Stimulated activated CD8-positive, alpha-beta memory T cell treated with anti-CD3 and anti-CD28 coated beads, Interleukin-15, amount 100 ng/mL, for 1 hour (primary cell): ENCODE data around the gene PM20D1.
"Not testable (repeated sequence)": the region's sequence is repeated elsewhere in the genome, so short reads cannot be mapped to it uniquely, and the experiment has no call there.

ENCODE experiments used
- DNase-seq: peaks from one replicate; pipeline ENCODE4 v3.0.0-alpha.2; 2020; ENCODE audit warnings: low read depth

PM20D1 gene

GRCh38 chr1:205840146-205840923 is 9.6 kb downstream of the PM20D1 start:
- no peak for DNase-seq

GRCh38 chr1:205837382-205837970 is 12.5 kb downstream of the PM20D1 start:
- DNase-seq = no peak

GRCh38 chr1:205834751-205835150 is 15.2 kb downstream of the PM20D1 start:
- DNase-seq = no peak

GRCh38 chr1:205832326-205832751 is 17.6 kb downstream of the PM20D1 start:
- no peak for DNase-seq

GRCh38 chr1:205827623-205828022 is 22.3 kb downstream of the PM20D1 start:
- no peak for DNase-seq

GRCh38 chr1:205826995-205827394 is 22.9 kb downstream of the PM20D1 start:
- no peak for DNase-seq

- no peak for DNase-seq
These were observed 23.7 kb downstream of the PM20D1 start for GRCh38 chr1:205826016-205826806.

GRCh38 chr1:205824180-205824579 is 25.8 kb downstream of the PM20D1 start:
- DNase-seq = no peak

- DNase-seq = not testable (repeated sequence)
These were observed 26.7 kb downstream of the PM20D1 start for GRCh38 chr1:205823260-205823659.

- DNase-seq = no peak
These were observed 27.5 kb downstream of the PM20D1 start for GRCh38 chr1:205822397-205822796.

- no peak for DNase-seq
These were observed 31.9 kb downstream of the PM20D1 start for GRCh38 chr1:205817988-205818387.

- DNase-seq = no peak
These were observed 32.6 kb downstream of the PM20D1 start for GRCh38 chr1:205817364-205817763.

- DNase-seq = no peak
These were observed 36.2 kb downstream of the PM20D1 start for GRCh38 chr1:205813755-205814058.

GRCh38 chr1:205812878-205813754 is 36.8 kb downstream of the PM20D1 start, which contains the start of gene SLC41A1:
SLC41A1 (minus strand) TSS chr1:205813198; CDS start chr1:205810441, 2,757 bp downstream.
- peak; percentile 87 for DNase-seq

GRCh38 chr1:205812271-205812877 is 37.6 kb downstream of the PM20D1 start:
- DNase-seq = no peak

GRCh38 chr1:205811660-205812059 is 38.3 kb downstream of the PM20D1 start:
- no peak for DNase-seq

GRCh38 chr1:205810448-205811157 is 39.3 kb downstream of the PM20D1 start:
- no peak for DNase-seq

- no peak for DNase-seq
These were observed 40.0 kb downstream of the PM20D1 start for GRCh38 chr1:205809942-205810345.

- no peak for DNase-seq
These were observed 40.5 kb downstream of the PM20D1 start for GRCh38 chr1:205809469-205809868.

- DNase-seq = no peak
These were observed 44.7 kb downstream of the PM20D1 start for GRCh38 chr1:205805082-205805711.
